Ovary (tissue), 1 donor: Measurements from ENCODE around the gene KLHDC7A.

ENCODE experiments used
- EP300 ChIP-seq: sonication (generic); formaldehyde crosslinking; IDR thresholded peaks from one replicate; pipeline ENCODE4 v1.6.1; 2017; ENCODE audit warnings: antibody characterized with exemption
- POLR2A ChIP-seq: fragments of 450-650 bp; IDR thresholded peaks from one replicate; pipeline ENCODE4 v1.6.1; 2017; ENCODE audit warnings: antibody characterized with exemption, mild to moderate bottlenecking, moderate library complexity

GRCh38 chr1:18527514-18527913 lies 46.8 kb downstream of the KLHDC7A start:
- TF ChIP-seq EP300 (no peak), POLR2A (no peak)
